Activated CD8-positive, alpha-beta memory T cell treated with anti-CD3 and anti-CD28 coated beads for 1 hour (primary cell): ENCODE data around the gene GMDS.

Experiments
- DNase-seq, 2 donors: peaks; one replicate each; pipeline ENCODE4 v3.0.0-alpha.2; 2020; ENCODE audit warnings: low read depth in 1 of 2; ENCODE audit errors: extremely low read depth in 1 of 2

GMDS gene

DNA sequence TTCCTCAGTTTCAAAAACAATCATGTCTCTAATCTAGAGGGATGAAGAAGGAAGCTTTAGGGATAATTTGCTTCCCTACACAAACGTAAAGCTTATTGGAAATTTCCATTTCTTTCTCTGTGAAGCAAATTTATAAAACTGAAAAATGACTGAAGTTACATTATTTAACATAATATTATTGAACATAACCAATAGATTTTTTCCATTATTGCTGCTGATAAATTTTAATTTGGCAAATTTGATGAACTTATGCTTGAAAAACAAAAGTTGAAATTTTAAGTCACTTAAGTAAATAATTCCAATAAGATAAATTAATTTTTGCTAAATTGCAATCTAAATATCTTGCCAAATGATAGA lies 140.9 kb downstream of the GMDS start:
- no peak for DNase-seq

DNA sequence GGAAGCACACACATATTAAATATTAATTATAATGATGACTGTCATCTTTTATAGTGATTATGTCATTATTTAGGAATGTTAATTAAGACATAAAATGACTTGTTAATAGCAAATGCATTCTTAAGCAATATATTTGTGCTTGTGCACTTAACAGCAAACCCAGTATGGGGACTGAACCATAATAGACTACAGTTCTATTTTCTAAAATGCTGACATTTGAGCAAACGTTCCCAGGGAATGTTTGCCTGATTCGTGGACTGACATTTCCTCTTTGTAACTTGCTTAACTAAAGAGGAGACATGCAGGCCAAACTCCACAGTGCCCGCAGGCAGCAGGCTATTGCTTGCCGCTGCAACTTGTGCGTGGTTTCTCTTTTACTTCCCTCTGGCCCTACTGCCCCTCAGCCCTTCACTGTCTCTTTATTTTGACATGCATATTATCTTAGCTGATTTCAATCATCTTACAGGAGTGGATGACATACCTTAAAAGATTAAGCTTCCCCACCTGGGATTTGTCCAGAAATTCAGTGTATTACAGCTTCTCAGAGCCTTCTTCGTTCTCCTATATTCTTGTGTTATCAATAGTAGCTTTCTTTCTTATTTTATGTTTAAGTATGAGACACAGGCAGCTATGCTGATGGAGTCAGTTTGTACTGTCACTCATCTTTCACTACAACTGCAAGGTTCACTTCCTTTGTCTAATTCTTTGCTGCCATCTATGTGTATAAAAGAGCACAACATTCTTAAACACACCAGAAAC lies 141.5 kb downstream of the GMDS start:
- no peak for DNase-seq

DNA sequence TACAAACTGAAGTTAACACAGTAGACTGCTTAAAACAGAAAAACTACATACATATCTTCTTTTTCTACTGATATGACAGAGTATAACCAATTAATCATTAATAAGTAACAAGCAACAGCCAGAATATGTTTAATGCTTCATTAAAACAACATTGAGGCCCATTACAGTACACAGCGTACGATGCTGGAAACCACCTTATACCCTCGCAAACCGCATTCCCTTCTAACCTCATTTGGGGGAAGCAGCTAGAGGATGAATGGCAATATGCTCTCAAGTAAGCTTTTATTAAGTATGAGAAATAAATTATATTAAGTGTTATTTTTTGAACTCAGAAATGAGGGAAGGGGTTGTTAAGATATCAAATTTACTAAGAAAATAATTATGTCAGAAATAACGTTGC lies 142.4 kb downstream of the GMDS start:
- no peak for DNase-seq

DNA sequence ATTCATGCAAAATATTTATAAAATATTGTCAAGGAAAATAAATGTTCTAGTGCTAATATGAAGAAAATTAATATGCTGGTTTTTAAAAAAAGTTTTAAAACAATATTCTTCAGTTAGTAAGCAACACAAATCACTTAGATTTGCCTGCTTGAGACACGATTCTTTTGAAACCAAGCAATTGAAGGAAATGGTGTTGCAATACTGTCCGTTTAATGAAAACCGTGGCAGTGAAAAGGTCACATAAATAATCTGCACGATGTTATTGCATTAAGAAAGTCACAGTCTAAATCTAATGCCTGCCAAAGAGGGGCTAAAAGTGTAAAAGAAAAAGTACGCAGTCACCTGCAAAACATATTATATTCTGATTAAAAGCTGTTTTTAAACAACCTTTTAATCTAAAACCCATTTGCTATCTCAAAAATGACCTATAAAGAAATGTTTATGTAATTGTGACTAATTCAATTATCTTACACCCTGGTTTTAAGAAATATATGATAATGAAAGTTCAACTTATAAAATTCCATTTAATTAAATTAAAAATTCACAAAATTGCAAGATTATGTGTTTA lies 143.0 kb downstream of the GMDS start:
- DNase-seq = no peak

DNA sequence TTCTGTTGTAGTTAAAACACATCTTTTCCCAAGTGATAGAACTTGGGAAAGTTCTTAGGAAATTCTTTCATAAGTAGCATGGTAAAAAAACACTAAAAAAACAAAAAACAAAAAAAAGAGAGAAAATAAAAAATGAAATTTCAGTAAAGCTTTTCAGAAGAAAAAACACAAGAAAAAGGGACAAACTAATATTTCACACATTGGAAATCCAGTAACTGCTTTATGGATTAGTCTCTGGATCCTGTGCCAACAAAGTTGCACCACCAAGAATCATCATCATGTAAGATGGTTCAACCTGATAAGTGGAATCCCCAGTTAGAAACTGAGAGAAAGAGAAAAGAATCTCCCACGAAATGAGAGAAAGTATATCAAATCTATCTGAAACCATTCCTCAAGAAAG lies 144.2 kb downstream of the GMDS start:
- no peak for DNase-seq

DNA sequence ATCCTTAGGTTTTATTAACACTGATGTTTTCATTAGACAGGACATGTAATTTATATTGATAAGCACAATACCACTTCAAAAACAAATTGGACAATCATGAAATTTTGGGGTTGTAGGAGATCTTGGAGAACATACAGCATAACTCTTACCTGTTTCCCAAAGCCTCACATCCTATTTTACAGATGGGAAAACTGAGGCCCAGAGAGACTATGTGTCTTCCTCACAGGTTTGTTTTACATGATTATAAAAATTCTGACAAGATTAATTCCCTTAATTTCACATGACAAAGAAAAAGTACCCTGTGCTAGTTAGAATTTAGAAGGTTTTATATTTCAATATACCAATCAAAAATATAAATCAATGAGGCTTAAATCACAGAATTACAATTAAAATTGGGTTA lies 145.5 kb downstream of the GMDS start:
- no peak for DNase-seq

DNA sequence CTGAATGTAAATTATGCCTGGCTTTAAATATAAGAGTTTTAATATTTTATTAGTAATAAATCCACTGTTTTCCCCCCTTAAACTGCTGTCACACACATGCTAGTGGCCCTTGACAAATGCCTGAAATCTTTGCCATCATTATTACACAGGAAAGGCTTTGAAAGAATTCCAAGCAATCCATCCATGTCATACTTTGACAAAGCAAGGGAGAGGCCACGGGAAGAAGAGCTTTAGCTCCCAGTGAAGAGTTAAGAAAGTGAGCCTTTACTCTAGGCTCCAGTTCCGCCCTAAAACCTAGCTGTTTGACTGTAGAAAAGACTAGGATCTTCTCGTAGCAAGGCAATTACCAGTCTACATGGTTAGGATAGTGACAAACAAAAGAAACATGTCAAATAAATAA lies 147.9 kb downstream of the GMDS start:
- no peak for DNase-seq

DNA sequence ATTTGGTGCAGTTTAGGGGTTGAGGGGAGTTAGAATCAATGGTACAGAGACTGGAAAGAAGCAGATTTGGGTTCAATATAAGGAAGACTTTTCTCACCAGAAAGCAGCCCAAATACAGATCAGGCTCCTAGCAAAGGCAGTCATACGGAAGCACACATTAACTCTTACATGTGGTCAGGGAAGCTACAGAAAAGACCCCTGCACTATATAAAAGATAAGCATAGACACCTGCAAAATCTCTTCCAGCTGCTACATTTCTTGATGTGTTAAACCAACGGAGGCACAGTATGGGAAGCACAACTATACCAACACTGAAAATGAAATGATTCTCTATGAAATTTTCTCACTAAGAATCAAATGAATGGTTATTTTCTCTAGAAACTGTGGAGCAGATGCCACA lies 150.8 kb downstream of the GMDS start:
- DNase-seq = no peak

DNA sequence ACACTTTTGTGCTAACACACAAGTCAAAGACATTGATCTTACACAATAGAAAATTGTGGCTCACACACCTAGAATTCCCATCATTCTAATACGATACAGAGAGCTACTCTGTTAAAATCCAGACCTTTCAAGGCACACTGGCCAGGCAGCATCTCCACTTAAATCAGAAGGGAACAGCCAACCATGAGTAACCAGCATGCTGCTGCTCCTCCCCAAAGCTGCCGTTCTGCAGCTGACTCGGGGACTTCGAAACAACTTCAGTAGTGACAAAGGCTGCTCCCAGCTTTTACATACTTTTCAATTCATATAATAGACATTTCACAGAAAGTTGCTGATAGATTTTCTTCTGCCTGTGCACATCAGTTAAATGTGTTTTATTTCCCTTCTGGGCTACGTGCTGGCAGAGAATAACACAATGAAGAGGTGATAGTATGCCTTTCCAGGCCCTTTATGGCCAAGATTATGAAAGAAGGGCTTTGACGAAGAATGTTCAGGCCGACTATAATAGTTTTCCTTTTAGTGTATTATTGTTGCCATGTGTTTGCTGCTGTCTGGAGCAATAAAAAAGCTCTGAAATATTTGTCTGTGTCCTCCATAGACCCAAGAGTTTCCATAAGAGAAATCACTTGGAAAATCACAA lies 159.0 kb downstream of the GMDS start:
- DNase-seq = no peak

DNA sequence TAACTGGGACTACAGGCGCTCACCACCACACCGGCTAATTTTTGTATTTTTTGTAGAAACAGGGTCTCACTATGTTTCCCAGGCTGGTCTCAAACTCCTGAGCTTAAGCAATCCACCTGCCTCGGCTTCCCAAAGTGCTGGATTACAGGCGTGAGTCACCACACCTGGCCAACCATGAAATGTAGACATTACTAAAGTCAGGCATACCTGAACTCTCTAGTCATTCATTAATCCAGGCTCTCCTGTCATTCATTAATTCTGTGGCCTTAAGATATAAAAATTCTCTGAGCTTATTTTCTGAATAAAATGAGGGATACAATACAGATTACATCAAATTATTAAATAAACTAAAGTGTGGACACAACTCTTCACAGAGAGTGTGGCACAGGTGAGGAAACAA lies 159.7 kb downstream of the GMDS start:
- DNase-seq = no peak

DNA sequence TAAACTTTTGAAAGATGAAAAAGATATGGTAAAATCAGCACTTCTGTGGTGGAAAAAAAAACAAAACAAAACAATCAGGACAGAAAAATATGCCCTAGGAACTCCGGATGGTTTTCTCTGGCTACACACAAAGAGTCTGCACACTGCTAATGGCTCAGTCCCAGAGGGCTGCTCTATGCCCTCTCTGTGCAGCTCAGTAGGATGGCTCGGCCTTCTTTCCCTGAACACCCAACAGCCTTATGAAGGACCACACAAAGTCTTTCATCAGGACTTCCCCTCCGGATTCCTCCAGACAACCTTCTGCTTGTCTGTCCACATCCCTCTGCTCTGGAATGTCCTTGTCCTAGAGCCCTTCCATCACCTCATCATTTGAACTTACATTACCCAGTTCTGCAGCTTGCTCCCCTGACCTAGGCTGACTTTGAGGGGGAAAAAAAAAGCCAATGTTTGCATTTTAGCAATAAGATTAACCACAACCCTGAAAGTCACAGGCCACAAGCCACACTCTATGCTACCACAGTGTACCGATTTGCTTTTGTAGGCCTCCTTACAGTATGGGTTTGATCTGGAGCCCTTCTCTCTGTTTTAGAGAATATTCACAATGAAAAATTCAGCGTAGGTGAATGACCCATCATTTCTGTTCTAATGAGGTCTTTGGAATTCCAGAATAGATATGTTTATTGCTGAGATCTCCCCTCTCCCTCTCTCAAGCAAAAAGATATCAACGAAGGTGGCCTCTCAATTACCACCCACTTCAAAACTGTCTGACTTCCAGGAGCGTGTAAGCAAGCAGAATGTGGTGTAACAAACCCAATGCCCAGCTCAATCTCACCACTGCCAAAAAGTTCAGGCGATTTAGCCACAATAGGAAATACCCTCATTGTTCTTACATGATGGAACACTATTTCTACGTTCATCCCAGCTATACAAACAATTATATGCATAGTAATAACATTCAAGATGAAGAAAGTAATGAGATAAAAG lies 164.0 kb downstream of the GMDS start:
- no peak for DNase-seq

DNA sequence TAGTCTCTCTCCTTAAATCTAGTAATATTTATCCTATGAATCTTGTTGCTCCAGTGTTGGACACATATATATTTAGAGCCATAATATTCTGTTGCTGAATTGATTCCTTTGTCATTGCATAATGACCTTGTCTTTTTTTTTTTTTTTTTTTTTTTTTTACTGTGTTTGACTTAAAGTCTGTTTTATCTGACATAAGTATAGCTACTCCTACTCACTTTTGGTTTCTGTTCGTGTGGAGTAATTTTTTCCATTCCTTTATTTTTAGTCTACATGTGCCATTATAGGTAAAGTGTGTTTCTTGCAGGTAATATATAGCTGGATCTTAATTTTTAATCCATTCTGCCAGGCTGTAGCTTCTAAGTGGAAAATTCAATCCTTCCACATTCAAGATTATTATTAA lies 166.5 kb downstream of the GMDS start:
- no peak for DNase-seq

DNA sequence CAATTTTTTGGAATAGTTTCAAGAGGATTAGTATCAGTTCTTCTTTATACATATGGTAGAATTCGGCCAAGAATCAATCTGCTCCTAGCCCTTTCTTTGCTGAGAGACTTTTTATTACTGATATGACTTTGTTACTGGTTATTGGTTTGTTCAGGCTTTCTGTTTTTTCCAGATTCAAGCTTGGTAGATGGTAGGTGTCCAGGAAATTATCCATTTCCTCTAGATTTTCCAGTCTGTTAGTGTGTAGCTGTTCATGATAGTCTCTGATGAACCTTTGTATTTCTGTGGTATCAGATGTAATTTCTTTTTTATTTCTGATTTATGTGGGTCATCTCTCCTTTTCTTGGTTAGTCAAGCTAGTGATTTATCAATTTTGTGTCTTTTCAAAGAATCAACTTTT lies 167.6 kb downstream of the GMDS start:
- no peak for DNase-seq

DNA sequence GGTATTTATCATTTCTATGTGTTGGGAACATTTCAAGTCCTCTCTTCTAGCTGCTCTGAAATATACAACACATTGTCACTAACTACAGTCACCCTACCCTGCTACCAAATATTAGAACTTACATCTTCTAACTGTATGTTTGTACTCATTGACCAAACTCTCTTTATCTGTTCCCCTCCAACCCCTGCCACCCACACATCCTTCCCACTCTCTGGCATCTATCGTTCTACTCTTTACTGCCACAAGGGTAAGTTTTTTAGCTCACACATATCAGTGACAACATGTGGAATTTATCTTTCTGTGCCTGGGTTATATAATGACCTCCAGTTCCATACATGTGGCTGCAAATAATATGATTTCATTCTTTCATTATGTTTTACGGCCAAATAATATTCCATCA lies 171.9 kb downstream of the GMDS start:
- no peak for DNase-seq

DNA sequence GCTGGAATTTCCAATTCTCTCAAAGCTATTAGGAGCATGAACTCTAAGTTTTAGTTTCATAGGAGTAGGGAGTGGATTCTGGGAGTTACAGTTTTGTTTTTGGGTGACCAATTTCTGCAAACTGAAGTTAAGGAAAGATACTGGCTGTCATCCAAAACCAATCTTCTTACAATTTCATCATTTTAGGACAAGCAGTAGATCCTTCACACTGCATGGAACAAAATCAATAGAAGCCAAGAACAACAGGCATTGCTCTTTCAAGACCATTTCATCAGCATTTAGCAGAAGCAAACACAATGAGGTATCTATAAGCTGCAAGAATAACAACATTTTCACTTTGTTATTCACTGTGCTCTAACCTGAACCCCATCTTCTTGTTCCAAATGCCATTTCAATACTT lies 173.0 kb downstream of the GMDS start:
- DNase-seq = no peak

DNA sequence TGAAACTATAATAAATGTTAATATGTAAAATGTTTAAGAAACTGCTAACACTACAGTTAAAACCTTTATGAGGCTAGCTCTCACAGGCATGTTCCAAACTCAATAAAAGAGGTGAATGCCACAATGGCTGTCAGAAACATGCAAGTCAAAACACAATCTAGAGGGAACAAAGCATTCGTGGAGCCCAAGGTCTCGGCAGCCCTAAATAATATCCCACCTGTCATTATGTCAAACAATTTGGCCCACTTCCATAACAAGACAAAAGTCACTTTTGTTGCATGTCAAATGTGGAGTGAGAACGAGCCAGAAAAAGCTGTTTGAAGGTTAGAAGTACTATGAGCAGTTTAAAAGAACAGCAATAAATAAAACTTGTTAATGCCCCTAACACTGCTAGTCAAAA lies 181.9 kb downstream of the GMDS start:
- no peak for DNase-seq

DNA sequence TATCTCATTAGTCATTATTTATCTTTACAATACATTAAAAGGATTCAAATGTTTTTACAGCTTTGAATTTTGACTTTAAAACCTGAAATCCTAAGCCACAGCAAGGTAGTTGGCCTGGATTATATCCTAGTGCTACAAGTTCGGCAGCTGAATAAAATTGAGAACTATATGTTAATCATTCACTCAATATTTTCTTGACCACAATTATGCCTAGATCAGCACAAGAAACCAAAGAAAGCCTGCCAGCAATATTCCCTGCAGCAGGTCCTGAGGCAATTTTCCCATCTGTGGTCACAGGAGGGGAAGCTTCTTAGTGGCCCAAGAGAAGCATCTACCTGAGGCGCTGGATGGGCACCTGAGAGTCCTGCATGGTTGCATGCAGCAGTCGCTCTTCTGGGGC lies 183.5 kb downstream of the GMDS start:
- DNase-seq = no peak

DNA sequence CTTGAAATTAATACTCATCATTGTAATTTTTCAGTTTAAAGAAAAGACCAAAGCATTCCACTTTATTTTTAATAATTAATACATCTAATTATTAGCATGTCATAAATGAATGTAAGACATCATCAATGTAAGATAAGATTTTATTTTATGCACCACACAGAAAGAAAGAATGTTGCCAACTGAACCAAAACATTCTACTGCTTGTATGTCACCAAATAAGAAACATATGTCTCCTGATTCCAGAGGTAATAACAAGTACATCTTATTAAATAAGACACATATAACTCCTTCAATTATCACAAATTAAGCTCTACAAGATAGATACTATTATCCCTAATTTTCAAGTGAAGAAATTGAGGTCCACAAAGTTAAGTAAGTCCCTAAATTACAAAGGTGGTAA lies 189.5 kb downstream of the GMDS start:
- DNase-seq = no peak

DNA sequence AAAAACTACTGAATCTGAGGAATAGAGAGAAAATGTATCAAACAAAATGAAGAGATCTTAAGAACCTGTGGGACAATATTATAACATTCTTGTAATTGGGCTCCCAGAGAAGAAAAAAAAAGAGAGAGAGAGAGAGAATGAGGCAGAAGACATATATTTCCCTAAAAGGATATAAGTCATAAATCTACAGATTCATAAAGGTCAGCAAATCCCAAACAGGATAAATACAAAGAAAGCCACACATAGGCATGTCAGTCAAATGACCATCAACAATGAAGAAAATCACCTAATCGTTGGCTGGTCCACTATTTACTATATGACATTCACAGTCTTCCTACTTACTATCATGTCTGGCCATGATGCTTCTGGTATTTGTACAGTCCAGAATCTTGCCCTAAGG lies 190.3 kb downstream of the GMDS start:
- DNase-seq = no peak

DNA sequence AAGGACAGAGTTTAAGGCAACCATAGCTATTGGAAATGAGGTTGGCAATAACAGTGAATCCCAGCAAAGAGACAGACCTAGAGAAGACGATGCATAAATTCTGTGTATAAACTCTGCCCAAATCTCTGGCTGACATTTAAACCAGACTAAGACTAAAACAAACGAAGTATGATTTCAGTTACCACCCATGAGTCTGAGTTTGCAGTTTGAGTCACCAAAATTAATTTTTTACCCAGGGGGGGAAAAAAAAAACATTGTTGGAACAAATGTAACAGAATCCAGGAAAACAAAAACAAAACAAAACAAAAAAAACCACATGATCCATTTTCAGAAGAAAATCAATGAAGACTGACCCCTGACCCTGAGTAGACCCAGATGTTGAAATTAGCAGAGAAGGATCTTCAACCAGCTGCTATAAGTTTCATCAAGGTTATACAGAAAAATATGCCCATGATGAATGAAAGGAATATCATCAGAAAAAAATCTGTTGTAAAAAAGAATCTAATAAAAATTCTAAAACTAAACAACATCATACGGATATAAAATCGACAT lies 190.8 kb downstream of the GMDS start:
- no peak for DNase-seq

DNA sequence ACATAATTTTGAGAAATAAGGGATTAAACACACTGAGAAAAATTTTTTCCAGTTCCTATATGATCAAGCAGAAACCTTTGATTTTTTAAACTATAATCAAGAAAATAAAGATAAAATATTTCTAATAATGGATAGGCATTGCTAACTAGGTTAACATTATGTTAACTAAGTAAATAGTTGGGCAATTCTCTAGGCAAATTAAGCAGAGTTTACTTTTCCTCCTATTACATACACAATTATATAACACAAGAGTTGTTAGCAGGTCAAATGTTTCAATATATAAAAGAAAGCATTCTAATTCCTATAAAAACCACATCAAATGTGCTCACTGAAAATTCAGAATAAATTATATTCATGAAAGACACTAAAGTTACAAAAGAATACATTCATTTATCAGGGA lies 191.7 kb downstream of the GMDS start:
- no peak for DNase-seq
